ENCODE measurements around the gene GLI2.

GLI2 gene

DNA sequence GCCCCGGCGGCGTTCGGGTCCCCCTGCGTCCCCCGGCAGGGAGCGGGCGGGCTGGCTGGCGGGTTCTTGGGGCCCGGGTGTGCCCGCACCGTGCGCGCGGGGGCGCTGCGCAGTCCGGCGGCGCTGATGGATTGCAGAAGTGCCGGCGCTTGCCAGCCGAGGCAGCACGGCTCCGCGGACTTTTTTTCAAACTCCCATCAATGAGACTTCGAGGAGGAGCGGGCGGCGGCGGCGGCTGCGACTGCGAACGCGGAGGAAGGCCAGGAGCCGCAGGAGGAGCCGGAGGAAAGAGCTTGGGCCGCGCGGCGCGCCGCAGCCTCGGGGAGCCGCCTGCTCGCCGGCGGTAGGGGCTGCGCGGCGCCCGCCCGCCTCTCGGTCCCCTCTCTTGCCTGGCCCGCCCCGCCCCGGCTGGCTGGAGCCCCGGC is at the start of gene GLI2:
Gene GLI2, plus strand, starts transcription at position 123 of the 425 bp plus-strand sequence. CDS start 61,453 bp downstream, outside the sequence.
- DNase-seq (ENCODE audit: low read depth in 4 of 4, low spot score in 1 of 4): peak in 2 of 4 experiments; percentile 20 to 45

DNA sequence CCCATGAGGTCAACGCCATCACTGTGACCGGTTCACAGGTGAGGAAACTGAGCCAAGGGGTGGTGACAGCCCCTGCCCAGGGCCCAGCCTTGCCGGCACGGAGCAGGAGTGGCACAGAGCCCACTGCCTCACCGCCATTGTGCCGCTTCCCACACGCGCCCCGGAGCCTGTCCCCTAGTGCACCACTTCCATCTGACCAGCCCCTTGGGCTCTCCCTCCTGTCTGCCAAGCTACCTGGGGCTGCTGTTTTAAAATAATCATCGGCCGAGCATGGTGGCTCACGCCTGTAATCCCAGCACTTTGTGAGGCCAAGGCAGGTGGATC is 49.7 kb upstream of the GLI2 start:
- DNase-seq (ENCODE audit: low read depth in 4 of 4, low spot score in 1 of 4): no peak

DNA sequence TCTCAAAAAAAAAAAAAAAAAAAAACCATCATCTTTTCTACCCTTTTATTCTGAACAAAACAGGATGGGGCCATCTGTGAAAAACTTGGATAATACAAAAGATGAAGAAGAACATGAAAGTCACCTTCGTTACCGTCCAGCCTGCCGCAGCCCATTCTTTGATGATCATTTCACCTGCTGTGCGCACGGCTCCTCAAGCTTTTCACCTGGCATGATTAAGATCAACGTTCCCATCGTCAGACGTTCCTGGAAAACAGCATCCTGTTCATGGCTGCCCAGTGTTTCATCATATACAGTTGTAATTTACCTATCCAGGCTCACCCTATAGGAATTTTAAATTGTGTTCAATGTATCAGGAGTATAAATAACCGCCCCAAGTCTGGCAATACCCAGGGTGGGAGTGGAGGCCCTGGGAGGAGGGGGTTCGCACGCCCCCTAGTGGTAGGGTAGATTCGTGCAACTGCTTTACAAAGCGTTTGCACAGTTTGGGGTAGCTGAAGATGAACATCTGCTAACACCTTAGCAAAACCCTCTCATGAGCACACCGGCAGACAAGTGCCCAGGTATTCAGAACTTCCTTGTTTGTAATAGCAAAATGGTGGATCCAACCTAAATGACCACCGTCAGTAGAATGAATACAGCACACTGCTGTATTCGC is 49.0 kb upstream of the GLI2 start:
- DNase-seq (ENCODE audit: low read depth in 4 of 4, low spot score in 1 of 4): no peak

DNA sequence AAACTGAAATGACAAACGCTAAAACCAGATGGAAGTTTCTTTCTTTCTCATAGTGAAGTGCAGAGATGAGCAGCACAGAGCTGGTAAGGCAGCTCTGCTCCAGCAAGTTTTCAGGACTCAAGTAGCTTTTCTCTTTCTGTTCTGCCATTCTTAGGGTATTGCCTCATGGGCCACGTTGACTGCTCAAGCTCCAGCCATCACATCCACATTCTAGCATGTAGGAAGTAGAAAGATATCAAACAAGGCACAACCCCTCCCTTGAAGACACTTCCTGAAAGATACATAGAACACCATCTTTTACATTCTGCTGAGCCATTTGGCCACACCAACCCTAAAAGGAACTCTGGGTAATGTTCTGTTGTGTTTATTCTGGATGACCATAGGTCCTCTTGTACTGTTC is 48.5 kb upstream of the GLI2 start:
- DNase-seq (ENCODE audit: low read depth in 4 of 4, low spot score in 1 of 4): no peak

DNA sequence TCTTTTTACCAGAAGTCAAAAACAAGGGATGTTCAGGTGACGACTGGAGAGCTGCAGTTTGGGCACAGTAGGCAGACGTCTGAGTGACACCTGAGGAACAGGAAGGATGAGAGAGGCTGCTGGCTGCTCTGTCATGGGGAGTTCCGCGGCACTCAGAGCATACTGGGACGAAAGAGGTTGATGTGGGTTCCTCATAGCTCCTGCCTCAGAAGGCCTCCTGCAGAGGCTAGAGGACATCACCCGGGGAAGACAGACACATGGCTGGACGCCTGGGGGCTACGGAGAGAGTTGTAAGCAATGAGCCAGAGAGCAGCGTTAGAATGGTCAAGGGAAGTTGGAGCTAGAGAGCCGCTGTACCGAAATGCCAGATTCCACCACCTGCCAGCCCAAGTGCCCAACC is 45.1 kb upstream of the GLI2 start:
- DNase-seq (ENCODE audit: low read depth in 4 of 4, low spot score in 1 of 4): no peak

DNA sequence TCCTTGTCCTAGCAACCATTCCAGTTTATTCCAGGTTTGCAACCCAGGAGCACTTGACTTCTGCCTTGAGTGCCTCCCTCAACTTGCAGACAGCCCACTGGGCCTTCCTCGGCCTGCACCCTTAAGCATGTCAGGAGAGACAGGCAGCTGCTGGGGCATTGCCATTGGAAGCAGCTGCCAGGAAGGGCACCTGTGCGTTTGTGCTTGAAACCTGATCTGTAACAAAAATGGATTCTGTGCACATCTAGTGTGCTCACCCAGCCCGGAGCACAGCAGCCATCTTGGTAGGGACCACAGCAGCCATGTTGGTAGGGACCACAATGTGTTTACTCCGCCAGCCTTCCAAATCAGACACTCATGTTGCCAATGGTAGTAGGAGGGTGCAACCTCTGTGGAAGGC is 44.3 kb upstream of the GLI2 start:
- DNase-seq (ENCODE audit: low read depth in 4 of 4, low spot score in 1 of 4): no peak

DNA sequence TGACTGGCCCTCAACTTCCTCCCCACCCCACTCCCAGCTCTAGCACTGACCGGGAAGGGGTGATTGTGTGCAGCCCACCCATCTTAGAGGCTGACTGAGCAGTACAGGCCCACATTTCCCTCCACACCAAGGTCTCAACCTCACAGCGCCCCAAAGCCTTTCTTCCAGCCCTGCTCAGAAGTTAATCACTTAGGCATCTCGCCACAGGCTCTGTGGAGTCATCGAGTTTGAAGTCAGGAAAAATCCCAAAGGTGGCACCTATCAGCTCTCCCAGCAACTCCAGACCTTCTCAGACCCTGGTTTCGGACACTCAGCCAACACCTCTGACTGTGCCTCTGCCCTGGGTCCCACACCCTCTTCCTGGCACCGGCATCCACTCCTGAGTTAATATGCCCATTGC is 43.0 kb upstream of the GLI2 start:
- DNase-seq (ENCODE audit: low read depth in 4 of 4, low spot score in 1 of 4): no peak

DNA sequence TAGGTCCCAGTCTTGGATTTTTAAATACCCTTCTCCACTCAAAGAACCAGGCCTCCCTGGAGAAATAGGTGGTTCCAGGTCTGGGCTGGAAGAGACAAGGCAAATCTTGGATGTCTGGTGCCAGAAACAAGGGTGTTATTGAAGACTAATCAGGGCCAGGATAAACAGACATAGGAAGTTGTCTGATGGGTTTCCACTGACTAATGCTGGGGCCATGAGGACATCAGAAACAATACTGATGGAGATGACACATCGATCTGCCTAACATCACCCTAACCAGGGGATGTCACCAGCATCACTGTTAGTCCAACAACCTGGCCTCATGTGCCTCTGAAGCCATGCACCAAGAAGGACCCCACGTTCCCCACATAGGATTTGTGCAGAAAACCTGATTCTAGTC is 42.5 kb upstream of the GLI2 start:
- DNase-seq (ENCODE audit: low read depth in 4 of 4, low spot score in 1 of 4): no peak

DNA sequence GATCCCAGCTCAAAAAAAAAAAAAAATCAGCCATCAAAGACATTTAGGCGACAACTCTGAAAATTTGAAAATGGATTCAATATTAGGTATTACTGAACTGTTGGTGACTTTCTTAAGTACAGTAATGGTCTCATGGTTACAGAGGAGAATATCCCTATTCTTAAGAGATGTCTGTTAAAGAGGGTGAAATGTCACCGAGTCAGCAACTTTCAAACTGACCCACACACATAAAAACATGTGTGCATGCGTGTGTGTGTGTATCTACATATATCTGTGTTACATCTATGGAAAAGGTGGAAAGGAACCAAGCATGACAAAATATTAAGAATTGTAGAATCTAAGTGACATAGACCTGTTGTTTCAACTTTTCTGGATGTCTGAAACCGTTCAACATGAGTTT is 41.6 kb upstream of the GLI2 start:
- no peak for DNase-seq (ENCODE audit: low read depth in 4 of 4, low spot score in 1 of 4)

DNA sequence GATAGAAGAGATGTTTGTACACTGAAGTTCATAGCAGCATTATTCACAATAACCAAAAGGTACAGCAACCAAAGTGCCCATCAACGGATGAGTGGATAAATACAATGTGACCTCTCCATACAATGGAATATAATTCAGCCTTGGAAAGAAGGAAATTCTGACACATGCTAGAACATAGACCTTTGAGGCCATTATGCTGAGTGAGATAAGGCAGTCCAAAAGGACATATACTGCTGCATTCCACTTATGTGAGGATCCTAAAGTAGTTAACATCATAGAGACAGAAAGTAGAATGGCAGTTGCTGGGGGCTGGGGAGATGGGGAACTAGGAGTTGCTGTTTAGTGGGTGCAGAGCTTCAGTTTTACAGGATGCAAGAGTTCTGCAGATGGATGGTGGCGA is 38.2 kb upstream of the GLI2 start:
- DNase-seq (ENCODE audit: low read depth in 4 of 4, low spot score in 1 of 4): no peak

DNA sequence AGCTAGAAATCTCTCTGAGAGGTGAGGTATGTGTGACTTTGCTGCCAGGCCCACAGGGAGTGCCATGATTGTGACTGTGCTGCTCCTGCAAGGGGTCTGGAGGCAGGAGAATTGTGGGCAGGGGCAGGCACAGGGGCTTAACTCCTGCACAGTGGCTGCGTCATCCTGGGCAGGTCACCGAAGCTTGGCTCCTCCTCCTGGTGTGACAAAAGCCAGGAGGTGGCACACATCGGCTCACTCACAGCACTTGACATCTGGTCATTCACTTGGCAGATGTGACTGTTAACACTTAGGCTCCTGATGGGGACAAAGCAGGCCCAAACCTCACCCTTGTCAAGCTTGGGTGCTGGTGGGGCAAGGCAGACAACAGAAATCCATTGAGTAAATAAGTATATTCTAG is 36.4 kb upstream of the GLI2 start:
- DNase-seq (ENCODE audit: low read depth in 4 of 4, low spot score in 1 of 4): no peak

DNA sequence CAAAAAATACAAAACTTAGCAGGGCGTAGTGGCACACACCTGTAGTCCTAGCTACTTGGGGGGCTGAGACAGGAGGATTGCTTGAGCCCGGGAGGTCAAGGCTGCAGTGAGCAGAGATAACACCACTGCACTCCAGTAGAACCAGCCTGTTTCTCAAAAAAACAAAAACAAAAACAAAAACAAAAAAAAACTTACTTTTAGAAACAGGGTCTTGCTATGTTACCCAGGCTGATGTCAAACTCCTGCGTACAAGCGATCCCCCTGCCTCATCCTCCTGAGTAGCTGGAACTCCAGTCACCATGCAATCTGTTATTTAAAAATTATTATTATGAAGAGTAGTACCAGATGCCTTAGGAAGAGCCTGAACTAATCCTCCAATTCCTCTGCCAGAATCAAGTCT is 35.0 kb upstream of the GLI2 start:
- DNase-seq (ENCODE audit: low read depth in 4 of 4, low spot score in 1 of 4): no peak

DNA sequence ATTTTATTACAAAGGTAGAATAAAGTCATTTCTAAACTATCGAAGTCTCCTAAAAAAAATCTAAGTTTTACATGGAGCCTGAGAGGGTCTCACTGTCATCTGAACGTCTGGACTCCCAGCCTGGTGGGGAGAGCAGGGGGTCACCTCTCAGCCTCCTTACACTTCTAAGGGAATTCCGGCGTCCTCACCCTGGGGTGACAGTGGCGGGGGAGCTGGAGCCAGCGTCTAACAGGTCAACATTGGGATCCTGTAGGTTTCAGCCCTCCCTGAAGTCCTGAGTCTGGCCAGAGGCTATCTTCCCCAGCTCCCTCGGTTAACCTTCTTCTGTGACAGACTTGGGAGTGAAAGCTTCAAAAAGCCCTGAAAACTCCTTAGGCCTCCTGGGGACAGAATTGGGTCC is 34.6 kb upstream of the GLI2 start:
- no peak for DNase-seq (ENCODE audit: low read depth in 4 of 4, low spot score in 1 of 4)

DNA sequence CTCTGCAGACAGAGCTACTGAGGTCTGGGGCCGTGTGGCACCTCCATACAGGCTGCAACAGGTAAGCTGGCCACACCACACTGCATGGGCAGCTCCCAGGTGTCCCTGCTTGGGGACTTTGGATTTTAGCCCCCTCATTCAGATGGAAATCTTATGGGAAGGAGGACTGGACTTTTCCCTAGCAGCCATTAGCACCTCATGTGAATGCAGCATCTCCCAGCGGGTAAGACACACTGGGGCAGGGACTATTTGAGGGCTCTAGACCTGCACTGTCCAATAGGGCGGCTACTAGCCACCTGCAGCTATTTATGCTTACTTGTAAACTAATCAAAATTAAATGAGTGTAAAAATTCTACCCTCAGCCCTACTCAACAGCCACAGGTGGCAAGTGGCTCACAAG is 34.2 kb upstream of the GLI2 start:
- no peak for DNase-seq (ENCODE audit: low read depth in 4 of 4, low spot score in 1 of 4)

DNA sequence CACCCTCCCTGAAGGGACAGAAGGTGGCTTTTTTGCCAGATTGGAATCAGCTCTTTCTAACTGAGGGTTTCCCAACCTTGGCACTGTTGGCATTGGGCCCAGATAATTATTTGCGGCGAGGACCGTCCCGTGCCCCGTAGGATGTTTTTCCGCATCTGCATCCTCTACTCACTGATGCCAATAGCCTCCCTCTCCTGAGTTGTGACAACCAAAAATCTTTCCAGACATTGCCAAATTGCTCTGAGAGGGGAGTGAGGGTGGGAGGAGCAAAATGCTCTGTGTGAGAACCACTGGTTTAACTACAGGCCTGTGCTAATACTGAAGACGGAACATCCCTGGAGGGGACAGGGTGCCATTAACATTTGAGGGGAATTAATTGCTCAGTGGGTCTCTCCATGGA is 33.6 kb upstream of the GLI2 start:
- no peak for DNase-seq (ENCODE audit: low read depth in 4 of 4, low spot score in 1 of 4)

DNA sequence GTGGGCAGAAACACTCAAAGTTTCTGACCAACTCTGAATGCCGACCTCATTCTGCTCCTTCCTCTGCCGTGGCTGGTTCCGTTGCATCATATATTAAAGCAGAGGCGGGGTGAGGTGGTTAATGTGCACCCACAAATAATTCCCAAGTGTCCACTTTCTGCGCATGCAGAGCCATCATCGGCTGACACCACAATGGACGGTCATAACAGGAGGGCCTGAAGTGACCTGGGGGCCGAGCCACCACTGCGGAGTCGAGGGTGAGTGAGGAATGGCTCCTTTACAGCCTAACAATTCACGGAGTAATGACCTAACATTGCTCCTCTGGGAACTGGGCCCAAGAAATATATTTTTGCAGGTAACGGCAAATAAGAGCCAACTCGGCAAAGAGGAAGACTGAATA is 32.9 kb upstream of the GLI2 start:
- DNase-seq (ENCODE audit: low read depth in 4 of 4, low spot score in 1 of 4): no peak

DNA sequence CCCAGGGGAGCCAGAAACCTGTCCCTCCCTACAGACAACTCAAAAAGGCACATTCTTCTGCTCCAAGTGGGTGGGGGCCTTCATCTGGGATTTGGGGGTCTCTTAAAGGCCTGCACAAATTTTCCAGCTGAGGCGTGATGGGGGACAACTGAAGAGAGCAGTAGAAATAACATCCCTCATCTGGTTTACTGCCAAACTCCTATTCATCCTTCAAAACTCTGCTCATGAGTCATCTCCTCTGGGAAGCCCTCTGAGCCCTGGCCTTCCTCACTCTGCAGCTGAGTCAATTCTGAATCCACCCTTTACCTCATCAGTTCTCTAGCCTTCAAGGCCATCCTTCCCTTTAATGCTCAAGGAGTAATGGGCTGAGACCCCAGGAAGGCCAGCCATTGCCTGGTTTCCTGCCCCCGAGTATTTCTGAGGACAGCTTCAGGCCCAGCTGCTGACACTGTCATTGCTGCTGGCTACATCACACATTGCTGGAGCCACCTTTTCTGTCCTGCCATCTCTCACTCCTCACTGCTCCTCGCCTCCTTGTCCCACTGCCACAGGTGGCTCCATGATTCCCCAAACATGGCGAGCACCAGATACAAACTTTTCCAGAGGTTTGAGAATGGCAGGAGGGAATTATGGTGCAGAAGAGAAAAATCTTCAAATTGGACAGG is 32.2 kb upstream of the GLI2 start:
- no peak for DNase-seq (ENCODE audit: low read depth in 4 of 4, low spot score in 1 of 4)

DNA sequence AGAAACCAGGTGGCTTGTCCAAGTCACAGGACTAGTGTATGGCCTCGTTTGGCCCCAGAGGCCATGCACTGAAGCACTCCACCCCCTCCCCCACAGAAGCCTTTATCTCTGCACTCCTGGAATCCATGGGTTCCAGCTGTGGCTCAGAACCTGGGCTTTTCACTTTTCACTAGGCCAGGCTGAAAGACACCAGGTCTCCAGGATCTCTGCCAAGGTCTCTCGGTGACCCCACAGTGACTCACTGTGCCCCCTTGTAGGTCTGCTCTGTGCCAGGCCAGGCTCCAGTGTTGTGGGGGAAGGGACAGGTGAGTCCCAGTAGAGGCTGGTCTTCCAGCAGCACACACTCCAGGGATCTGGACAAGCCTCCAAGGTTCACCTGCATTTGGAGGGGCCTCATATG is 31.0 kb upstream of the GLI2 start:
- DNase-seq (ENCODE audit: low read depth in 4 of 4, low spot score in 1 of 4): no peak

DNA sequence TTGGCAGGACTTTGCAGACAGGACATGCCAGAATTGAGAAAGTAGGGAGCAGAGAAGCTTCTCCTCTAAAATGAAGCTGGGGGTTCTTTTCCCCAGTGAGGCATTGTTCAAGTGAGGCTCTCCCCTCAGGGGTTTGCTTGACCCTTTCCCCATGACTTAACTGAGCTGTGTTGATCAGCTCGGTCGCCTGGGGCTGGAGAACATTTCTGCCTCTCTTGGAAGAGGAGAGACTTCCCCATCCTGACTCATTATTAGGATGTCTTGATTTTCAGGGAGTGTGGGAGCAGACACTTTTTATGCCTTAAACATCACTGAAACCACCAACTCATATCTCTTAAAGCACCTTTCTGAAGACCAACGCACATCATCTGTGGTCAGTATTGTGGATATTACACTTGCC is 27.9 kb upstream of the GLI2 start:
- DNase-seq (ENCODE audit: low read depth in 4 of 4, low spot score in 1 of 4): no peak

DNA sequence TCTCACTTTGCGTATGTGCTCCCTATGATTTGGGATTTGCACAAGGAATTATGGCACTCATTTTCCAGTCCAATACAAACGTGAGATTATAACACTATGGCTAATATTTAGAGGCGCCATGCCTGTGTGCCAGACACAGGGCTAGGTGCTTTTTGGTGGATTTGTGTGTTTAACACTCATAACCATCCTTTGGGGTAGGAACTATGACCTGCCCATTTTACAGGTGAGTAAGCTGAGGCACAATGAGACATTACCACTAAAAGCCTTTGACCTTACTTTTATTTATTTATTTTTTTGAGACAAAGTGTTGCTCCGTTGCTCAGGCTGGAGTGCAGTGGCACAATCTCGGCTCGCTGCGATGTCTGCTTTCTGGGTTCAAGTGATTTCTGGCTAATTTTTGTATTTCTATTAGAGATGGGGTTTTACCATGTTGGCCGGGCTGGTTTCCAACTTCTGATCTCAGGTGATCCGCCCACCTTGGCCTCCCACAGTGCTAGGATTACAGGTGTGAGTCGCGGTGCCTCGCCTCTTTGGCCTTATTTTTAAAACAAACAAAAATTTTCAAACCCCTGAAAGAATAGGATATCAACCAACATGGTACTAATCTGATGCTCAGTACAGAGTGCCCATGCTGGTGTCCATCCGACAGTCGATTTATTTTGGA is 26.6 kb upstream of the GLI2 start:
- DNase-seq (ENCODE audit: low read depth in 4 of 4, low spot score in 1 of 4): no peak

DNA sequence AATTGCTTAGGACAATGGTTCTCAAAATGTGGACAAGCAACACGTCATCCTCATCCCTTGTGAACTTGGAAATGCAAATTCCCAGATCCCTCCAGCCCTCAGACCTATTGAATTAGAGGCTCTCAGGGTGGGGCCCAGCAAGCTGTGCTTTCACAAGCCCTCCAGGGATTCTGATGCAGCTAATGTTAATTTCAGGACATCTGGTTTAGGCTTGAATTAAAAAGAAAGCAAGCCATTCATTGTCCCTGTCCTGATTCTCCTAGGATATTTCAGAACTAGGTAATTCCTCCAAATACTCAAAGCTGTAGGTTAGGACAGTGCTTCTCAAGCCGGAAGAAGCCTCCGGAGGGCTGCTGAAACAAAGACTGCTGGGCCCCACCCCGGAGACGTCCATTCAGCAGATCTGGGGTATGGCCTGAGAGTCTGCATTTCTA is 26.0 kb upstream of the GLI2 start:
- DNase-seq (ENCODE audit: low read depth in 4 of 4, low spot score in 1 of 4): no peak

DNA sequence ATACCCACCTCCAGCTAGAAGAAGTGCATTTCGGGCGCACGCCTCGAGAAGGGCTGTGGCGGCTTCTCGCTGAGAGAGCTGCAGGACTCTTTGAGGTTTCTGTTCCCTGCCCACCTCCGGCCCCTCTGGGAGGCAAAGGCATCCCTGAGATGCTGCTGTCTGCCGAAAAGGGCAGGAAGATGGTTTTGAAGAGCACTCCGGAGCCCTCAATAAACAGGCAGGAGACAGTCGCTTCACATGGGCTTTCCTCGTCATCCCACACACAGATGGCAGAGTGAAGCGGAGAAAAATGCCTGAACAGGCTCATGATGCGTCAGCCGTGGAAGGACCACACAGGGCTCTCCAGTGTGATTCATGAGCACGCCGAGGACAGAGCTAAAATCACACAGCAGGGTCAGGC is 25.4 kb upstream of the GLI2 start:
- DNase-seq (ENCODE audit: low read depth in 4 of 4, low spot score in 1 of 4): no peak

DNA sequence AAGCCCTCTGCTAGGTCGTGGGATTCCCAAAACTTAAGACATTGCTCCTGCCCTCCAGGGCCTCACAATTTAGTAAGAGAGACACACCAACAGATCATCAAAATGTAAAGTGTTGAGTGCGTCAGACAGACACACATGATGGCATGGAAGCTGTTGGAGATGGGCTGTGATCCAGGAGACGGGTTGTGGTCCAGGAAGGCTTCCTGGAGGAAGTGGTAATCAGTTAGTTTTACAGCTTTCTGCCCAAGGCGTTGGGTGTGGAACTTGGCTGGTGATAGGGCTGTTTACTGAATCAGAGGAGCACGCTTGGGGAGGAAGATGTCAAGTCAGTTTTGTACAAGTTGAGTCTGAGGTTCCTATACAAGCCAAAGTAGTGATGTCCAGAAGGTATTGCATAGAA is 24.0 kb upstream of the GLI2 start:
- no peak for DNase-seq (ENCODE audit: low read depth in 4 of 4, low spot score in 1 of 4)

Data from stimulated activated CD4-positive, alpha-beta T cell treated with anti-CD3 and anti-CD28 coated beads, Interleukin-1b, Interleukin-23, amount 100 ng/mL, for 24 hours (primary cell).